ENCODE results near the gene NQO2.

DNA sequence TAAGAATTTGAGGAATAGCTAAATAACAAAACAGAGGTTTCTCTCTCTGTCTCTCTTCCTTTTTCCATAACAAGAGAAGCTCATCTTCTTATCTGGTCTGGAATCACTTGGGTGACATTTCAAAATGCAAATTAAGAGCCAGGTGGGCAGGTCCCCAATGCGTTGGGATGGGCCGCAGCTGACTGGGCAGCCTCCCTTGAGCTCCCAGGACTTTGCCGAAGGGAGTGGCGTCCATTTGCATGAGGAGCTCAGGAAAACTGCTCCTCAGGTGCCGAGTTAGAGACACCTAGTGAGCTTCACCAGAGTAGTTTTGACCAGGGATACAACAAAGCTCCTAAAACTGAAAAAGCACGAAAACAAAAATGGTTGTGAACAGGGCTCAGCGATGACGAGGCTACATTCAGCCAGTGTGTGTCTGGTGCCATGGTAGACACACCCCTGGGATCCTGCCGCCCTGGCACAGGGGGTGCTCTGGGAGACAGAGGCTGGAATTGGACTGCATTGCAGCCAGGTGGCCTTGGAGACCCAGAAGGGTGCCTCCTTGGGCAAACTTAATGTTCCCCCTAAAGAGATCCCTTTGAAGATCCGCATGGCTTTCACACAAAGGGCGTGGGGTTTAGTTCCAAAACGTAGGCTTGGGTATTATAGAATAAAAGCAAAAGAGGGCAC lies 14.8 kb upstream of the NQO2 start:
- TF ChIP-seq, protein P1, sequence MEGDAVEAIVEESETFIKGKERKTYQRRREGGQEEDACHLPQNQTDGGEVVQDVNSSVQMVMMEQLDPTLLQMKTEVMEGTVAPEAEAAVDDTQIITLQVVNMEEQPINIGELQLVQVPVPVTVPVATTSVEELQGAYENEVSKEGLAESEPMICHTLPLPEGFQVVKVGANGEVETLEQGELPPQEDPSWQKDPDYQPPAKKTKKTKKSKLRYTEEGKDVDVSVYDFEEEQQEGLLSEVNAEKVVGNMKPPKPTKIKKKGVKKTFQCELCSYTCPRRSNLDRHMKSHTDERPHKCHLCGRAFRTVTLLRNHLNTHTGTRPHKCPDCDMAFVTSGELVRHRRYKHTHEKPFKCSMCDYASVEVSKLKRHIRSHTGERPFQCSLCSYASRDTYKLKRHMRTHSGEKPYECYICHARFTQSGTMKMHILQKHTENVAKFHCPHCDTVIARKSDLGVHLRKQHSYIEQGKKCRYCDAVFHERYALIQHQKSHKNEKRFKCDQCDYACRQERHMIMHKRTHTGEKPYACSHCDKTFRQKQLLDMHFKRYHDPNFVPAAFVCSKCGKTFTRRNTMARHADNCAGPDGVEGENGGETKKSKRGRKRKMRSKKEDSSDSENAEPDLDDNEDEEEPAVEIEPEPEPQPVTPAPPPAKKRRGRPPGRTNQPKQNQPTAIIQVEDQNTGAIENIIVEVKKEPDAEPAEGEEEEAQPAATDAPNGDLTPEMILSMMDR (IDR thresholded peaks at IDR 0.05), result no peak
- TF ChIP-seq POLR2AphosphoS5 (IDR thresholded peaks at IDR 0.05; ENCODE audit: low read depth, low read length) (no peak), SIN3A (IDR thresholded peaks at IDR 0.05; ENCODE audit: borderline replicate concordance, low read depth, low read length) (no peak), FOSL2 (IDR thresholded peaks at IDR 0.05; ENCODE audit: borderline replicate concordance, low read depth) (no peak), EP300 (IDR thresholded peaks at IDR 0.05; ENCODE audit: borderline replicate concordance in 1 of 2, low read depth in 1 of 2, low read length in 1 of 2) (no peak)
